Measurements from ENCODE around the gene SBK2. TPM values are rescaled to one million over a fixed set of nuclear protein-coding genes. Genes with fewer than 3 reads are reported as not detected.
A peak's percentile ranks its signal among the peaks of the same experiment; 100 is the strongest.

The SBK2 gene
- total RNA-seq, 1 experiment from 2014 or later, result not detected

GRCh38 chr19:55546011-55546410, 9.1 kb upstream of the SBK2 start:
- H3K4me3 Mint-ChIP-seq (ENCODE audit: unreplicated experiment), result no peak overlapping the region
- H3K27me3 Mint-ChIP-seq (ENCODE audit: insufficient read depth, unreplicated experiment), result no peaks in the 10 kb centered on the region
- peaks cover 27% of the 10 kb centered on the region for H3K4me1 Mint-ChIP-seq (ENCODE audit: low read depth, unreplicated experiment)
- H3K27ac Mint-ChIP-seq (ENCODE audit: unreplicated experiment), result peak overlapping the region; percentile 65
- Histone ChIP-seq H3K4me3 (ENCODE audit: low read depth, low read length) (no peak overlapping the region), H3K36me3 (ENCODE audit: control insufficient read depth, insufficient read depth, low read length) (no peaks in the 10 kb centered on the region), H3K27me3 (replicated peaks; ENCODE audit: control insufficient read depth, insufficient read depth, low read length) (no peaks in the 10 kb centered on the region), H3K4me1 (peaks cover 39% of the 10 kb centered on the region), H3K9me3 (no peaks in the 10 kb centered on the region)
- no TSS peak for BruUV-seq (replicated peaks)
- TF ChIP-seq, protein P1, sequence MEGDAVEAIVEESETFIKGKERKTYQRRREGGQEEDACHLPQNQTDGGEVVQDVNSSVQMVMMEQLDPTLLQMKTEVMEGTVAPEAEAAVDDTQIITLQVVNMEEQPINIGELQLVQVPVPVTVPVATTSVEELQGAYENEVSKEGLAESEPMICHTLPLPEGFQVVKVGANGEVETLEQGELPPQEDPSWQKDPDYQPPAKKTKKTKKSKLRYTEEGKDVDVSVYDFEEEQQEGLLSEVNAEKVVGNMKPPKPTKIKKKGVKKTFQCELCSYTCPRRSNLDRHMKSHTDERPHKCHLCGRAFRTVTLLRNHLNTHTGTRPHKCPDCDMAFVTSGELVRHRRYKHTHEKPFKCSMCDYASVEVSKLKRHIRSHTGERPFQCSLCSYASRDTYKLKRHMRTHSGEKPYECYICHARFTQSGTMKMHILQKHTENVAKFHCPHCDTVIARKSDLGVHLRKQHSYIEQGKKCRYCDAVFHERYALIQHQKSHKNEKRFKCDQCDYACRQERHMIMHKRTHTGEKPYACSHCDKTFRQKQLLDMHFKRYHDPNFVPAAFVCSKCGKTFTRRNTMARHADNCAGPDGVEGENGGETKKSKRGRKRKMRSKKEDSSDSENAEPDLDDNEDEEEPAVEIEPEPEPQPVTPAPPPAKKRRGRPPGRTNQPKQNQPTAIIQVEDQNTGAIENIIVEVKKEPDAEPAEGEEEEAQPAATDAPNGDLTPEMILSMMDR (IDR thresholded peaks at IDR 0.05; ENCODE audit: insufficient read depth in 1 of 2, low read depth in 1 of 2, low read length in 1 of 2, severe bottlenecking in 1 of 2, unreplicated experiment in 1 of 2), result no peak
- H3K36me3 Mint-ChIP-seq (ENCODE audit: insufficient read depth, unreplicated experiment), result no peaks in the 10 kb centered on the region
- ChIA-PET POLR2A (interaction anchor here (0.6 kb wide), 1 partner anchor 389 kb away, joined by 19 read pairs; no protein-coding TSS in a partner anchor), CTCF (no interaction called here)
- intact Hi-C loops (cut with micrococcal nuclease; ENCODE audit: unreplicated experiment), result no loop called here
- peaks cover 18% of the 10 kb centered on the region for H3K9me3 Mint-ChIP-seq (ENCODE audit: unreplicated experiment)
- DNase-seq, result no peak

DNA sequence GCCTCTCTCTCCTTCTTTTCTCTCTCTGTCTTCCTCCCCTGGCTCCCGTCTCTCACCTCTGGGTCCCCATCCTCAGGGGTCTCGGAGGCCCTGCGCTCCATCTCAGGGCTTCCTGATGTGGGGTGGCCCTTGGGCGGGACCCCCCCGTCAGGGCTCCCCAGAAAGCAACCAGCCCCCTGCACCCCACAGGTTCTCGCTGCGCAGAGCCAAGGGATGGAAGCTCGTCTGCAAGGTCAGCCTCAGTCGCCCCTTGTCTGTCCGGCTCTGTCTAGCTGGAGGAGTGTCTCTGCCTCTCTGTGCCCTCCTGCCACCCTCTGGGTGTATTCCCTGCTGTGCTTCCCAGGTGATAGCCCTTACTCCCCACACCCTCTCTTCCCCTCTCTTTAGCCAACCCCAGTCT, 8.5 kb upstream of the SBK2 start, which contains the start of gene SBK3:
Gene SBK3, minus strand, starts transcription at position 101 of the 400 bp plus-strand sequence. Its CDS starts 0 bp downstream, at position 101.
- Mint-ChIP-seq H3K4me3 (ENCODE audit: unreplicated experiment) (peak within 1 kb of the TSS; percentile 6), H3K27ac (ENCODE audit: unreplicated experiment) (peak within 1 kb of the TSS; percentile 65), H3K36me3 (ENCODE audit: insufficient read depth, unreplicated experiment) (no peaks in the 10 kb centered on the region), H3K9me3 (ENCODE audit: unreplicated experiment) (peaks cover 18% of the 10 kb centered on the region), H3K27me3 (ENCODE audit: insufficient read depth, unreplicated experiment) (no peaks in the 10 kb centered on the region), H3K4me1 (ENCODE audit: low read depth, unreplicated experiment) (peaks cover 27% of the 10 kb centered on the region)
- DNase-seq, result no peak
- H3K4me1 ChIP-seq, result peaks cover 39% of the 10 kb centered on the region
- H3K27me3 ChIP-seq (replicated peaks; ENCODE audit: control insufficient read depth, insufficient read depth, low read length), result no peaks in the 10 kb centered on the region
- no peaks in the 10 kb centered on the region for H3K36me3 ChIP-seq (ENCODE audit: control insufficient read depth, insufficient read depth, low read length)
- TF ChIP-seq, protein P1 (IDR thresholded peaks at IDR 0.05; ENCODE audit: insufficient read depth in 1 of 2, low read depth in 1 of 2, low read length in 1 of 2, severe bottlenecking in 1 of 2, unreplicated experiment in 1 of 2), result no peak
- intact Hi-C loops (cut with micrococcal nuclease; ENCODE audit: unreplicated experiment), result no loop called here
- POLR2A ChIA-PET, result interaction anchor here (0.6 kb wide), 1 partner anchor 389 kb away, joined by 19 read pairs; no protein-coding TSS in a partner anchor
- H3K9me3 ChIP-seq, result no peaks in the 10 kb centered on the region
- no peak within 1 kb of the TSS for H3K4me3 ChIP-seq (ENCODE audit: low read depth, low read length)
- CTCF ChIA-PET, result interaction anchor here (0.8 kb wide), 1 partner anchor 59 kb away, joined by 3 read pairs; no protein-coding TSS in a partner anchor
- BruUV-seq (replicated peaks), result no TSS peak

DNA sequence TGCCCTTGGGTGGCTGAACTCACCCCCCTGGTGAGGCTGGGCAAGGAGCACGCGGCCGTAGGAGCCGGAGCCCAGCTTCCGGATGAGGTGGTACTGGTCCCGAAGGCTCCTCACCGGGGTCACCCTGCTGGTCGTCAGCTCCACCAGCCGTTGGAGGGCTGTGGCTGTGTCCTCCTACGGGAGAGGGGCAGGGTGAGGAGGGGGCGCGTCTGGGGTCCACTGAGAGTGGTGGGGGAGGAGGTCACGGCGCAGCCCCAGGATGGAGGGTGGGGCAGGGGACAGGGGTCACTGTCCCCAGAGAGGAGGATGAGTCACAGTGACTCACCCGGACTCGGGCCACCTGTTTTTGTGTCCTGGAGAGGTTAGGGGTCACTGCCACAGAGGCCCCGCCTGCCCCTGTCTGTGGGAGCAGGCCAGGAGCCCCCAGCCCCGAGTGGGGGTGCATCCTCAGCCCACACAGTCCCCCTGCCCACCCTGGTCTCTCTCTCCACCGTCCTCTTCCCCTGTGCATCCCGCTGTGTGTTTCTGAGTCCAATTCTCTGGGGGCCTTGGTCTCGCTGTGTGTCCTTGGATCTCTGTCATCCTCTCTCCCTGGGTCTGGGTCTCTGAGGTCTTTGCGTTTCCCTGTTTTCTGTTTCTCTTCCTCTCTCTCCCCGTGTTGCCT, 8.0 kb upstream of the SBK2 start:
- peak overlapping the region; percentile 65 for H3K27ac Mint-ChIP-seq (ENCODE audit: unreplicated experiment)
- H3K4me1 ChIP-seq, result peaks cover 39% of the 10 kb centered on the region
- TF ChIP-seq, protein P1 (IDR thresholded peaks at IDR 0.05; ENCODE audit: insufficient read depth in 1 of 2, low read depth in 1 of 2, low read length in 1 of 2, severe bottlenecking in 1 of 2, unreplicated experiment in 1 of 2), result no peak

More for the DNA sequence above, 8.0 kb upstream of the SBK2 start:
- intact Hi-C loops (cut with micrococcal nuclease; ENCODE audit: unreplicated experiment), result no loop called here
- peaks cover 27% of the 10 kb centered on the region for H3K4me1 Mint-ChIP-seq (ENCODE audit: low read depth, unreplicated experiment)
- no TSS peak for BruUV-seq (replicated peaks)
- H3K9me3 Mint-ChIP-seq (ENCODE audit: unreplicated experiment), result peaks cover 18% of the 10 kb centered on the region
- ChIA-PET CTCF (interaction anchor here (0.8 kb wide), 1 partner anchor 59 kb away, joined by 3 read pairs; no protein-coding TSS in a partner anchor), POLR2A (no interaction called here)
- H3K27me3 Mint-ChIP-seq (ENCODE audit: insufficient read depth, unreplicated experiment), result no peaks in the 10 kb centered on the region
- Histone ChIP-seq H3K4me3 (ENCODE audit: low read depth, low read length) (no peak overlapping the region), H3K9me3 (no peaks in the 10 kb centered on the region), H3K36me3 (ENCODE audit: control insufficient read depth, insufficient read depth, low read length) (no peaks in the 10 kb centered on the region), H3K27me3 (replicated peaks; ENCODE audit: control insufficient read depth, insufficient read depth, low read length) (no peaks in the 10 kb centered on the region)
- no peak for DNase-seq
- H3K4me3 Mint-ChIP-seq (ENCODE audit: unreplicated experiment), result peak overlapping the region; percentile 6
- H3K36me3 Mint-ChIP-seq (ENCODE audit: insufficient read depth, unreplicated experiment), result peaks cover 1% of the 10 kb centered on the region
